K562 (cell line): ENCODE results near the gene NR1D1. TPM values are rescaled to one million over a fixed set of nuclear protein-coding genes. Genes with fewer than 3 reads are reported as not detected.

Experiments
- E2F3 ChIP-seq: fragments of 250-450 bp; sonication (Bioruptor Pico); IDR thresholded peaks from 2 replicates; pipeline ENCODE4 v1.4.0; 2020; ENCODE audit warnings: mild to moderate bottlenecking
- ELF1 ChIP-seq: fragments of 200-800 bp; sonication (Bioruptor generic); IDR thresholded peaks from 2 replicates; pipeline ENCODE4 v1.6.1; 2016; ENCODE audit warnings: missing genetic modification characterization, missing compliant biosample characterization
- HDAC1 ChIP-seq, 2 experiments: fragments of 450-650 bp; IDR thresholded peaks; 2 replicates each; pipeline ENCODE4 v1.6.1; 2016 to 2017; ENCODE audit warnings: inconsistent platforms in 1 of 2, mild to moderate bottlenecking in 1 of 2, moderate library complexity in 1 of 2
- IFI16 ChIP-seq: fragments of 250-450 bp; sonication (Bioruptor Pico); IDR thresholded peaks from 2 replicates; pipeline ENCODE4 v2.1.2; 2022; ENCODE audit warnings: mild to moderate bottlenecking, inconsistent platforms
- L3MBTL2 ChIP-seq: fragments of 450-650 bp; IDR thresholded peaks from 2 replicates; pipeline ENCODE4 v1.6.1; 2016; ENCODE audit warnings: mild to moderate bottlenecking, moderate library complexity
- NFATC3 ChIP-seq: fragments of 450-650 bp; IDR thresholded peaks from 2 replicates; pipeline ENCODE4 v1.6.1; 2017; ENCODE audit warnings: mild to moderate bottlenecking
- PRPF4 ChIP-seq: fragments of 200-400 bp; formaldehyde crosslinking; IDR thresholded peaks from one replicate; pipeline ENCODE4 v1.6.1; 2017; ENCODE audit warnings: low read length, low read depth, mild to moderate bottlenecking; ENCODE audit not compliant: insufficient read depth, poor library complexity, severe bottlenecking
- SAP30 ChIP-seq: fragments of 200-600 bp; sonication (generic); IDR thresholded peaks from 2 replicates; pipeline ENCODE4 v1.6.1; 2012; ENCODE audit warnings: borderline replicate concordance, low read depth, mild to moderate bottlenecking, moderate library complexity, low read length, control low read depth, inconsistent platforms; ENCODE audit not compliant: insufficient read depth, poor library complexity, severe bottlenecking
- SIN3A ChIP-seq, 2 experiments: fragments of 150-350 bp in 1 of 2; IDR thresholded peaks; 2 replicates each; pipeline ENCODE4 v1.6.1; 2011 to 2016; ENCODE audit warnings: borderline replicate concordance in 2 of 2, low read depth in 2 of 2, low read length in 2 of 2, mild to moderate bottlenecking in 2 of 2, moderate library complexity in 2 of 2; ENCODE audit not compliant: control insufficient read depth in 1 of 2
- SUPT5H ChIP-seq: fragments of 450-650 bp; IDR thresholded peaks from 2 replicates; pipeline ENCODE4 v1.6.1; 2016
- polyA plus RNA-seq, 8 experiments: library from polyadenylated mRNA; depleted of rRNA in 4 of 8; stranded (reverse) in 5 of 8; unstranded in 3 of 8; fragments of >200 nt; fragmentation: Nextera tagmentation in 2 of 8; fragmentation: Illumina TruSeq in 1 of 8; extraction: Ambion mirVana in 2 of 8; extraction: Trizol in 1 of 8; gene quantifications; 2 replicates each; pipeline versions ENCODE4 v1.2.1 to v1.2.3, GENCODE V29; 2011 to 2014; ENCODE audit warnings: inconsistent platforms in 1 of 8, missing spikeins in 1 of 8
- total RNA-seq, 7 experiments: library from RNA; depleted of rRNA in 6 of 7; stranded (reverse); fragments of >200 nt in 6 of 7; fragmentation: Illumina TruSeq in 2 of 7; extraction: Trizol in 2 of 7; gene quantifications; 2 replicates each; pipeline versions ENCODE4 v1.2.1 to v1.2.3, GENCODE V29; 2011 to 2021; ENCODE audit warnings: low replicate concordance in 1 of 7
- TF ChIP-seq, protein P1 (sequence below): fragments of 450-650 bp; IDR thresholded peaks from 2 replicates; pipeline ENCODE4 v1.6.1; 2016; ENCODE audit warnings: borderline replicate concordance
- TF ChIP-seq, protein P2 (sequence below): sonication (generic); formaldehyde crosslinking; IDR thresholded peaks from 2 replicates; pipeline ENCODE4 v1.8.0; 2023; ENCODE audit warnings: mild to moderate bottlenecking, missing genetic modification reagents
- TF ChIP-seq, protein P3 (sequence below): fragments of 200-800 bp; sonication (Bioruptor generic); IDR thresholded peaks from 2 replicates; pipeline ENCODE4 v1.6.1; 2017; ENCODE audit warnings: missing genetic modification characterization, missing compliant biosample characterization
- TF ChIP-seq, protein P4 (sequence below), 2 experiments: fragments of 450-650 bp; formaldehyde crosslinking in 1 of 2; IDR thresholded peaks; 2 replicates each; pipeline versions ENCODE4 v1.4.0 to v1.6.1; 2014 to 2020; ENCODE audit warnings: mild to moderate bottlenecking in 2 of 2, borderline replicate concordance in 1 of 2, low read depth in 1 of 2

NR1D1 gene
- total and polyA plus RNA-seq, 9 of the 15 experiments (the other 6 are each of a cell fraction or from before 2014, with no cell fraction given), result 0.25 to 7.7 (median 0.65) TPM

DNA sequence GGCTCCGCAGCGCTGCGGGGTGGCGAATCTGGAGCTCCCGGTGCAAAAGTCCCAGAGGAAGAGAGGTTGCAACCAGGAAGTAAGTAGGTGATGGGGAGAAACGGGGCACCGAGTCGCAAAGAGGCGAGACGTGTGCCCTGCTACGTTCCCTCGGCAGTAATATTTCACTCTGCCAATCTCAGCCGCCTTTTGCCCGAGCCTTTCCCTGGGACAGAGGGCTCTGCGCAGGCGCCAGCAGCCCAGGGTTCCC, at the start of gene NR1D1 (continued):
- TF ChIP-seq, protein P1, sequence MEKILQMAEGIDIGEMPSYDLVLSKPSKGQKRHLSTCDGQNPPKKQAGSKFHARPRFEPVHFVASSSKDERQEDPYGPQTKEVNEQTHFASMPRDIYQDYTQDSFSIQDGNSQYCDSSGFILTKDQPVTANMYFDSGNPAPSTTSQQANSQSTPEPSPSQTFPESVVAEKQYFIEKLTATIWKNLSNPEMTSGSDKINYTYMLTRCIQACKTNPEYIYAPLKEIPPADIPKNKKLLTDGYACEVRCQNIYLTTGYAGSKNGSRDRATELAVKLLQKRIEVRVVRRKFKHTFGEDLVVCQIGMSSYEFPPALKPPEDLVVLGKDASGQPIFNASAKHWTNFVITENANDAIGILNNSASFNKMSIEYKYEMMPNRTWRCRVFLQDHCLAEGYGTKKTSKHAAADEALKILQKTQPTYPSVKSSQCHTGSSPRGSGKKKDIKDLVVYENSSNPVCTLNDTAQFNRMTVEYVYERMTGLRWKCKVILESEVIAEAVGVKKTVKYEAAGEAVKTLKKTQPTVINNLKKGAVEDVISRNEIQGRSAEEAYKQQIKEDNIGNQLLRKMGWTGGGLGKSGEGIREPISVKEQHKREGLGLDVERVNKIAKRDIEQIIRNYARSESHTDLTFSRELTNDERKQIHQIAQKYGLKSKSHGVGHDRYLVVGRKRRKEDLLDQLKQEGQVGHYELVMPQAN, result peak; percentile 93; the same call in 1 of the 2 replicates
- TF ChIP-seq L3MBTL2, result no peak
- no peak for TF ChIP-seq IFI16 (CRISPR knock-in tag)
- TF ChIP-seq NFATC3, result no peak
- TF ChIP-seq HDAC1 (IDR thresholded peaks at IDR 0.05), result peak in 1 of 2 experiments; percentile 96; a peak in 2 of 4 replicates
- TF ChIP-seq, protein P2, sequence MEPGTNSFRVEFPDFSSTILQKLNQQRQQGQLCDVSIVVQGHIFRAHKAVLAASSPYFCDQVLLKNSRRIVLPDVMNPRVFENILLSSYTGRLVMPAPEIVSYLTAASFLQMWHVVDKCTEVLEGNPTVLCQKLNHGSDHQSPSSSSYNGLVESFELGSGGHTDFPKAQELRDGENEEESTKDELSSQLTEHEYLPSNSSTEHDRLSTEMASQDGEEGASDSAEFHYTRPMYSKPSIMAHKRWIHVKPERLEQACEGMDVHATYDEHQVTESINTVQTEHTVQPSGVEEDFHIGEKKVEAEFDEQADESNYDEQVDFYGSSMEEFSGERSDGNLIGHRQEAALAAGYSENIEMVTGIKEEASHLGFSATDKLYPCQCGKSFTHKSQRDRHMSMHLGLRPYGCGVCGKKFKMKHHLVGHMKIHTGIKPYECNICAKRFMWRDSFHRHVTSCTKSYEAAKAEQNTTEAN, result no peak
- TF ChIP-seq, protein P3, sequence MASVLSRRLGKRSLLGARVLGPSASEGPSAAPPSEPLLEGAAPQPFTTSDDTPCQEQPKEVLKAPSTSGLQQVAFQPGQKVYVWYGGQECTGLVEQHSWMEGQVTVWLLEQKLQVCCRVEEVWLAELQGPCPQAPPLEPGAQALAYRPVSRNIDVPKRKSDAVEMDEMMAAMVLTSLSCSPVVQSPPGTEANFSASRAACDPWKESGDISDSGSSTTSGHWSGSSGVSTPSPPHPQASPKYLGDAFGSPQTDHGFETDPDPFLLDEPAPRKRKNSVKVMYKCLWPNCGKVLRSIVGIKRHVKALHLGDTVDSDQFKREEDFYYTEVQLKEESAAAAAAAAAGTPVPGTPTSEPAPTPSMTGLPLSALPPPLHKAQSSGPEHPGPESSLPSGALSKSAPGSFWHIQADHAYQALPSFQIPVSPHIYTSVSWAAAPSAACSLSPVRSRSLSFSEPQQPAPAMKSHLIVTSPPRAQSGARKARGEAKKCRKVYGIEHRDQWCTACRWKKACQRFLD (CRISPR knock-in tag), result 0 out of 2 replicates have a peak, but pooled peaks have one; percentile 37
- TF ChIP-seq SAP30, result peak; percentile 87
- TF ChIP-seq ELF1 (tag), result peak; percentile 79; the same call in 1 of the 2 replicates
- TF ChIP-seq SIN3A (IDR thresholded peaks at IDR 0.05; ENCODE audit: borderline replicate concordance in 2 of 2, control insufficient read depth in 1 of 2, low read depth in 2 of 2, low read length in 2 of 2), result peak in 1 of 2 experiments; percentile 66; a peak in 2 of 4 replicates
- no peak for TF ChIP-seq PRPF4
- 0 out of 2 replicates have a peak, but pooled peaks have one; percentile 6 for TF ChIP-seq E2F3 (CRISPR knock-in tag)
- TF ChIP-seq, protein P4, sequence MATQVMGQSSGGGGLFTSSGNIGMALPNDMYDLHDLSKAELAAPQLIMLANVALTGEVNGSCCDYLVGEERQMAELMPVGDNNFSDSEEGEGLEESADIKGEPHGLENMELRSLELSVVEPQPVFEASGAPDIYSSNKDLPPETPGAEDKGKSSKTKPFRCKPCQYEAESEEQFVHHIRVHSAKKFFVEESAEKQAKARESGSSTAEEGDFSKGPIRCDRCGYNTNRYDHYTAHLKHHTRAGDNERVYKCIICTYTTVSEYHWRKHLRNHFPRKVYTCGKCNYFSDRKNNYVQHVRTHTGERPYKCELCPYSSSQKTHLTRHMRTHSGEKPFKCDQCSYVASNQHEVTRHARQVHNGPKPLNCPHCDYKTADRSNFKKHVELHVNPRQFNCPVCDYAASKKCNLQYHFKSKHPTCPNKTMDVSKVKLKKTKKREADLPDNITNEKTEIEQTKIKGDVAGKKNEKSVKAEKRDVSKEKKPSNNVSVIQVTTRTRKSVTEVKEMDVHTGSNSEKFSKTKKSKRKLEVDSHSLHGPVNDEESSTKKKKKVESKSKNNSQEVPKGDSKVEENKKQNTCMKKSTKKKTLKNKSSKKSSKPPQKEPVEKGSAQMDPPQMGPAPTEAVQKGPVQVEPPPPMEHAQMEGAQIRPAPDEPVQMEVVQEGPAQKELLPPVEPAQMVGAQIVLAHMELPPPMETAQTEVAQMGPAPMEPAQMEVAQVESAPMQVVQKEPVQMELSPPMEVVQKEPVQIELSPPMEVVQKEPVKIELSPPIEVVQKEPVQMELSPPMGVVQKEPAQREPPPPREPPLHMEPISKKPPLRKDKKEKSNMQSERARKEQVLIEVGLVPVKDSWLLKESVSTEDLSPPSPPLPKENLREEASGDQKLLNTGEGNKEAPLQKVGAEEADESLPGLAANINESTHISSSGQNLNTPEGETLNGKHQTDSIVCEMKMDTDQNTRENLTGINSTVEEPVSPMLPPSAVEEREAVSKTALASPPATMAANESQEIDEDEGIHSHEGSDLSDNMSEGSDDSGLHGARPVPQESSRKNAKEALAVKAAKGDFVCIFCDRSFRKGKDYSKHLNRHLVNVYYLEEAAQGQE (IDR thresholded peaks at IDR 0.05; ENCODE audit: borderline replicate concordance), result no peak
- TF ChIP-seq, protein P4 (CRISPR knock-in tag; IDR thresholded peaks at IDR 0.05; ENCODE audit: low read depth), result peak; percentile 59; the same call in 1 of the 2 replicates
- peak; percentile 63; the same call in 1 of the 2 replicates for TF ChIP-seq SUPT5H
